ENCODE results near the gene MAGEE2.
"Not testable (repeated sequence)": the region's sequence is repeated elsewhere in the genome, so short reads cannot be mapped to it uniquely, and the experiment has no call there.

The MAGEE2 gene

GRCh38 chrX:75784680-75785491, at the start of gene MAGEE2:
MAGEE2 (minus strand) TSS chrX:75785254; CDS start chrX:75785051, 203 bp downstream.
- DNase-seq (ENCODE audit: low read depth in 4 of 4, low spot score in 1 of 4) = no peak

GRCh38 chrX:75786290-75786689, 1.2 kb upstream of the MAGEE2 start:
- DNase-seq (ENCODE audit: low read depth in 4 of 4, low spot score in 1 of 4) = no peak

- DNase-seq (ENCODE audit: low read depth in 4 of 4, low spot score in 1 of 4) = no peak
These were observed 3.4 kb downstream of the MAGEE2 start for GRCh38 chrX:75781611-75782010.

GRCh38 chrX:75768063-75768462, 17.0 kb downstream of the MAGEE2 start:
- not testable (repeated sequence) for DNase-seq (ENCODE audit: low read depth in 4 of 4, low spot score in 1 of 4)

GRCh38 chrX:75748431-75748830, 36.6 kb downstream of the MAGEE2 start:
- DNase-seq (ENCODE audit: low read depth in 4 of 4, low spot score in 1 of 4) = no peak

- DNase-seq (ENCODE audit: low read depth in 4 of 4, low spot score in 1 of 4) = peak; percentile 1 to 13 (median 8)
These were observed 38.0 kb downstream of the MAGEE2 start for GRCh38 chrX:75746891-75747639.

Measured in stimulated activated CD4-positive, alpha-beta T cell treated with anti-CD3 and anti-CD28 coated beads, Interleukin-1b, Interleukin-23, amount 100 ng/mL, for 24 hours (primary cell).